SH-SY5Y (cell line): Measurements from ENCODE around the gene PPP1R14B.

Source experiments
- GATA2 ChIP-seq: IDR thresholded peaks from 2 replicates; pipeline ENCODE4 v1.6.1; 2011; ENCODE audit warnings: mild to moderate bottlenecking, low read depth, low read length
- GATA3 ChIP-seq: IDR thresholded peaks from 2 replicates; pipeline ENCODE4 v1.6.1; 2011; ENCODE audit warnings: low read depth, mild to moderate bottlenecking, low read length, moderate library complexity

GRCh38 chr11:64206457-64207255 is 40.1 kb downstream of the PPP1R14B start, which contains the start of gene FERMT3:
- TF ChIP-seq GATA2 (no peak), GATA3 (no peak)
